H9 (cell line): Measurements from ENCODE around the gene EEF1A2. TPM values are rescaled to one million over a fixed set of nuclear protein-coding genes. Genes with fewer than 3 reads are reported as not detected.

ENCODE experiments used
- DNase-seq: peaks from one replicate; pipeline ENCODE4 v3.0.0-alpha.2; 2017
- H2AFZ ChIP-seq: one replicate; pipeline ENCODE4 v1.6.1; 2013; ENCODE audit warnings: mild to moderate bottlenecking, low read length, control low read depth, moderate library complexity
- H2AK5ac ChIP-seq: 2 replicates; pipeline ENCODE4 v1.6.1; 2013; ENCODE audit warnings: low read length, control low read depth, mixed read lengths; ENCODE audit not compliant: insufficient read length
- H2BK120ac ChIP-seq: one replicate; pipeline ENCODE4 v1.6.1; 2013; ENCODE audit warnings: low read depth, mild to moderate bottlenecking, low read length, control low read depth, inconsistent platforms; ENCODE audit not compliant: poor library complexity, severe bottlenecking
- H2BK12ac ChIP-seq: 2 replicates; pipeline ENCODE4 v1.6.1; 2013; ENCODE audit warnings: low read length, control low read depth, mixed read lengths, low read depth; ENCODE audit not compliant: insufficient read length
- H2BK15ac ChIP-seq: 2 replicates; pipeline ENCODE4 v1.6.1; 2013; ENCODE audit warnings: low read depth, low read length, control low read depth
- H2BK20ac ChIP-seq: one replicate; pipeline ENCODE4 v1.6.1; 2013; ENCODE audit warnings: low read depth, mild to moderate bottlenecking, low read length, control low read depth, inconsistent platforms; ENCODE audit not compliant: poor library complexity, severe bottlenecking
- H2BK5ac ChIP-seq: 2 replicates; pipeline ENCODE4 v1.6.1; 2013; ENCODE audit warnings: low read length, control low read depth, mixed read lengths; ENCODE audit not compliant: insufficient read length
- H3K14ac ChIP-seq: 2 replicates; pipeline ENCODE4 v1.6.1; 2013; ENCODE audit warnings: low read length, control low read depth; ENCODE audit not compliant: insufficient read depth
- H3K18ac ChIP-seq: 2 replicates; pipeline ENCODE4 v1.6.1; 2013; ENCODE audit warnings: low read depth, mild to moderate bottlenecking, mixed read lengths, low read length, control low read depth; ENCODE audit not compliant: insufficient read length
- H3K23ac ChIP-seq: 2 replicates; pipeline ENCODE4 v1.6.1; 2013; ENCODE audit warnings: low read length, control low read depth, mixed read lengths, low read depth; ENCODE audit not compliant: insufficient read length
- H3K23me2 ChIP-seq: 2 replicates; pipeline ENCODE4 v1.6.1; 2013; ENCODE audit warnings: low read depth, mild to moderate bottlenecking, mixed read lengths, low read length, control low read depth; ENCODE audit not compliant: insufficient read length, poor library complexity, severe bottlenecking
- H3K27ac ChIP-seq: 2 replicates; pipeline ENCODE4 v1.5.1; 2013; ENCODE audit warnings: low read length, control low read depth, mixed read lengths, low read depth; ENCODE audit not compliant: insufficient read length
- H3K27me3 ChIP-seq: 2 replicates; pipeline ENCODE4 v1.6.1; 2013; ENCODE audit warnings: low read length, control low read depth, inconsistent platforms; ENCODE audit not compliant: insufficient read depth
- H3K4ac ChIP-seq: 2 replicates; pipeline ENCODE4 v1.6.1; 2013; ENCODE audit warnings: low read depth, mild to moderate bottlenecking, control low read depth, inconsistent platforms, low read length, moderate library complexity
- H3K4me1 ChIP-seq: 2 replicates; pipeline ENCODE4 v1.6.1; 2013; ENCODE audit warnings: low read length, control low read depth, inconsistent platforms; ENCODE audit not compliant: insufficient read depth
- H3K4me2 ChIP-seq: 2 replicates; pipeline ENCODE4 v1.6.1; 2013; ENCODE audit warnings: low read length, control low read depth, mixed read lengths; ENCODE audit not compliant: insufficient read length, insufficient read depth
- H3K56ac ChIP-seq: 2 replicates; pipeline ENCODE4 v1.6.1; 2013; ENCODE audit warnings: low read depth, mild to moderate bottlenecking, mixed read lengths, low read length, control low read depth; ENCODE audit not compliant: insufficient read length
- H3K79me1 ChIP-seq: 2 replicates; pipeline ENCODE4 v1.6.1; 2013; ENCODE audit warnings: low read depth, mild to moderate bottlenecking, moderate library complexity, low read length, control low read depth, inconsistent platforms; ENCODE audit not compliant: insufficient read depth, poor library complexity, severe bottlenecking
- H3K79me2 ChIP-seq: 2 replicates; pipeline ENCODE4 v1.6.1; 2013; ENCODE audit warnings: low read length, control low read depth, inconsistent platforms; ENCODE audit not compliant: insufficient read depth
- H3K9ac ChIP-seq: 2 replicates; pipeline ENCODE4 v1.6.1; 2013; ENCODE audit warnings: low read length, control low read depth, mixed read lengths; ENCODE audit not compliant: insufficient read length; ENCODE audit errors: extremely low read depth
- H3K9me3 ChIP-seq: one replicate; pipeline ENCODE4 v1.6.1; 2013; ENCODE audit warnings: low read depth, low read length, inconsistent platforms; ENCODE audit not compliant: control insufficient read depth
- H3T11ph ChIP-seq: one replicate; pipeline ENCODE4 v1.6.1; 2013; ENCODE audit warnings: mild to moderate bottlenecking, low read length, control low read depth, inconsistent platforms
- H4K20me1 ChIP-seq: one replicate; pipeline ENCODE4 v1.6.1; 2013; ENCODE audit not compliant: control insufficient read depth, insufficient read length, insufficient read depth
- H4K5ac ChIP-seq: 2 replicates; pipeline ENCODE4 v1.6.1; 2013; ENCODE audit warnings: low read depth, mild to moderate bottlenecking, mixed read lengths, low read length, control low read depth; ENCODE audit not compliant: insufficient read length
- H4K8ac ChIP-seq: replicated peaks from 2 replicates; pipeline ENCODE4 v1.6.1; 2013; ENCODE audit warnings: low read length, control low read depth, mixed read lengths, low read depth; ENCODE audit not compliant: insufficient read length
- H4K91ac ChIP-seq: 2 replicates; pipeline ENCODE4 v1.6.1; 2013; ENCODE audit warnings: low read depth, mild to moderate bottlenecking, moderate library complexity, mixed read lengths, low read length, control low read depth; ENCODE audit not compliant: insufficient read length
- H3K27ac Mint-ChIP-seq, 3 experiments: 2 replicates in 2 of 3; 3 replicates in 1 of 3; pipeline ENCODE4 v1.8.0; 2020 to 2021; ENCODE audit warnings: mixed read lengths in 3 of 3, mild to moderate bottlenecking in 1 of 3, moderate library complexity in 1 of 3
- H3K27me3 Mint-ChIP-seq: 2 replicates; pipeline ENCODE4 v1.8.0; 2021; ENCODE audit warnings: low read depth, mild to moderate bottlenecking, moderate library complexity, mixed read lengths
- H3K36me3 Mint-ChIP-seq, 3 experiments: 2 replicates in 2 of 3; 3 replicates in 1 of 3; pipeline ENCODE4 v1.8.0; 2020 to 2021; ENCODE audit warnings: low read depth in 3 of 3, mixed read lengths in 3 of 3; ENCODE audit not compliant: insufficient read depth in 1 of 3
- H3K4me1 Mint-ChIP-seq, 2 experiments: 2 replicates each; pipeline ENCODE4 v1.8.0; 2020; ENCODE audit warnings: mixed read lengths in 2 of 2
- H3K4me3 Mint-ChIP-seq, 2 experiments: 2 replicates in 1 of 2; 3 replicates in 1 of 2; pipeline ENCODE4 v1.8.0; 2020 to 2021; ENCODE audit warnings: mild to moderate bottlenecking in 2 of 2, mixed read lengths in 2 of 2, moderate library complexity in 1 of 2
- H3K9me3 Mint-ChIP-seq, 2 experiments: 2 replicates in 1 of 2; 3 replicates in 1 of 2; pipeline ENCODE4 v1.8.0; 2020; ENCODE audit warnings: mild to moderate bottlenecking in 2 of 2, mixed read lengths in 2 of 2, moderate library complexity in 1 of 2
- CTCF ChIP-seq: fragments of 200-600 bp; sonication (generic); conservative IDR thresholded peaks from 3 replicates; pipeline ENCODE4 v1.8.0; 2021; ENCODE audit warnings: antibody characterized with exemption, mild to moderate bottlenecking
- WGBS: extraction: QIAGEN DNeasy Blood & Tissue Kit; methylation state at CpG from one replicate; pipeline ENCODE4 v1.1.7; 2013; ENCODE audit warnings: missing lambda C conversion rate, low lambda C conversion rate, mixed read lengths; ENCODE audit not compliant: insufficient read length; ENCODE audit errors: extremely low coverage; 5-methylcytosine and 5-hydroxymethylcytosine counted together
- total RNA-seq: library from RNA; stranded (reverse); gene quantifications from 2 replicates; pipeline ENCODE4 v1.2.1, GENCODE V29; 2021

Gene EEF1A2
- total RNA-seq, 1 experiment from 2014 or later: 27.4 TPM

- Histone ChIP-seq H3K4me2 (no peak overlapping the region), H4K91ac (no peak overlapping the region), H3K18ac (no peak overlapping the region), H3K27ac (no peak overlapping the region), H3K9me3 (no peaks in the 10 kb centered on the region), H2AFZ (no peak overlapping the region), H3K79me2 (no peaks in the 10 kb centered on the region), H2BK12ac (no peak overlapping the region), H3K56ac (no peak overlapping the region), H2BK15ac (no peak overlapping the region), H2BK5ac (no peak overlapping the region), H3K9ac (no peak overlapping the region), H2BK120ac (no peak overlapping the region), H3K14ac (no peak overlapping the region; the same call in 1 of the 2 replicates), H3K79me1 (no peaks in the 10 kb centered on the region), H3K4me1 (no peaks in the 10 kb centered on the region), H2BK20ac (no peak overlapping the region), H2AK5ac (no peak overlapping the region), H3T11ph (no peak overlapping the region), H3K4ac (no peak overlapping the region), H4K8ac (no peak overlapping the region), H3K23me2 (no peaks in the 10 kb centered on the region), H4K5ac (no peak overlapping the region), H4K20me1 (no peaks in the 10 kb centered on the region), H3K23ac (no peak overlapping the region), H3K27me3 (no peaks in the 10 kb centered on the region; the same call in 1 of the 2 replicates)
- H3K27me3 Mint-ChIP-seq: peaks cover 49% of the 10 kb centered on the region
- peaks cover 2 to 3% of the 10 kb centered on the region in 2 experiments; a peak in 3 of 5 replicates for H3K9me3 Mint-ChIP-seq
- no CpG with 5 or more reads among the region's 17 CpGs for WGBS
- H3K4me1 Mint-ChIP-seq: peaks cover 7 to 22% of the 10 kb centered on the region in 2 experiments
- H3K4me3 Mint-ChIP-seq: no peak overlapping the region
- H3K27ac Mint-ChIP-seq: no peak overlapping the region
- H3K36me3 Mint-ChIP-seq: peaks cover under 1 to 6% (median 2%) of the 10 kb centered on the region in 3 experiments
- TF ChIP-seq CTCF: no peak
- DNase-seq: no peak
Observed at GRCh38 chr20:63486300-63486855, 12.5 kb downstream of the EEF1A2 start.
